HFFc6 (cell line): Measurements from ENCODE around the gene WDR62. TPM values are rescaled to one million over a fixed set of nuclear protein-coding genes. Genes with fewer than 3 reads are reported as not detected.
"Not testable (repeated sequence)": the region's sequence is repeated elsewhere in the genome, so short reads cannot be mapped to it uniquely, and the experiment has no call there.

Experiments
- DNase-seq: peaks from one replicate; pipeline ENCODE4 v3.0.0-alpha.2; 2018
- H3K27ac Mint-ChIP-seq: 2 replicates; pipeline ENCODE4 v1.8.0; 2020; ENCODE audit warnings: mild to moderate bottlenecking, mixed read lengths
- H3K27me3 Mint-ChIP-seq: 2 replicates; pipeline ENCODE4 v1.8.0; 2021; ENCODE audit warnings: mild to moderate bottlenecking, moderate library complexity, mixed read lengths; ENCODE audit not compliant: insufficient read depth
- H3K36me3 Mint-ChIP-seq: 2 replicates; pipeline ENCODE4 v1.8.0; 2021; ENCODE audit warnings: low read depth, mixed read lengths
- H3K4me1 Mint-ChIP-seq: 2 replicates; pipeline ENCODE4 v1.8.0; 2020; ENCODE audit warnings: low read depth, mixed read lengths
- H3K4me3 Mint-ChIP-seq: 2 replicates; pipeline ENCODE4 v1.8.0; 2020; ENCODE audit warnings: mild to moderate bottlenecking, moderate library complexity, mixed read lengths
- H3K9me3 Mint-ChIP-seq: 2 replicates; pipeline ENCODE4 v1.8.0; 2020; ENCODE audit warnings: mild to moderate bottlenecking, mixed read lengths
- total RNA-seq, 6 experiments: library from RNA; stranded (reverse); fragmentation: NEBNext Ultra II Directional; extraction: Animal tissue kit (Norgen Biotek cat#: 25700); gene quantifications; 2 replicates in 1 of 6; 3 replicates in 5 of 6; pipeline ENCODE4 v1.2.3, GENCODE V29; 2021
- TF ChIP-seq, protein P1 (sequence below): fragments of 200-600 bp; sonication (generic); IDR thresholded peaks from 2 replicates; pipeline ENCODE4 v1.5.0; 2021; ENCODE audit warnings: antibody characterized with exemption, mild to moderate bottlenecking

The WDR62 gene
- total RNA-seq, 6 experiments from 2014 or later, result 6.5 to 13.8 (median 13.0) TPM

DNA sequence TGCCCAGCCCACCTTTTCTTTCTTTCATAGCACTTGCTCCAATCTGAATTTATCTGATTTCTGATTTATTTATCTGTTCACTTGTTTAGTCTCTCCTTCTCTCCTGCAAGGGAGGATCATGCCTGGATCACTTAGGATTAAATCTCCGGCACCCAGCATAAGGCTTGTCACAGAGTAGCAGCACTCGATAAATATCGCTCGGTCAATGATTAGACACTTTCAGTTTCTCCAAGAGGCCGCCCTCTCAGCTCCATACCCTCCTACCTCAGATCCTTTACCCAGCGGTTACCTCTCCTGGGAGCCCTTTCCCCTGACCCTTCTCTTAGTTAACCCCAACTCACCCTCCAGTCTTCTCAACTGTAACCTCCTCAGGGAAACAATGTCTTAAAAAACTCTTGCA lies 23.4 kb upstream of the WDR62 start:
- H3K36me3 Mint-ChIP-seq, result peaks cover 25% of the 10 kb centered on the region
- H3K4me3 Mint-ChIP-seq, result peak overlapping the region; percentile 36; the same call in 1 of the 2 replicates
- H3K9me3 Mint-ChIP-seq, result no peaks in the 10 kb centered on the region
- DNase-seq, result no peak
- TF ChIP-seq, protein P1, sequence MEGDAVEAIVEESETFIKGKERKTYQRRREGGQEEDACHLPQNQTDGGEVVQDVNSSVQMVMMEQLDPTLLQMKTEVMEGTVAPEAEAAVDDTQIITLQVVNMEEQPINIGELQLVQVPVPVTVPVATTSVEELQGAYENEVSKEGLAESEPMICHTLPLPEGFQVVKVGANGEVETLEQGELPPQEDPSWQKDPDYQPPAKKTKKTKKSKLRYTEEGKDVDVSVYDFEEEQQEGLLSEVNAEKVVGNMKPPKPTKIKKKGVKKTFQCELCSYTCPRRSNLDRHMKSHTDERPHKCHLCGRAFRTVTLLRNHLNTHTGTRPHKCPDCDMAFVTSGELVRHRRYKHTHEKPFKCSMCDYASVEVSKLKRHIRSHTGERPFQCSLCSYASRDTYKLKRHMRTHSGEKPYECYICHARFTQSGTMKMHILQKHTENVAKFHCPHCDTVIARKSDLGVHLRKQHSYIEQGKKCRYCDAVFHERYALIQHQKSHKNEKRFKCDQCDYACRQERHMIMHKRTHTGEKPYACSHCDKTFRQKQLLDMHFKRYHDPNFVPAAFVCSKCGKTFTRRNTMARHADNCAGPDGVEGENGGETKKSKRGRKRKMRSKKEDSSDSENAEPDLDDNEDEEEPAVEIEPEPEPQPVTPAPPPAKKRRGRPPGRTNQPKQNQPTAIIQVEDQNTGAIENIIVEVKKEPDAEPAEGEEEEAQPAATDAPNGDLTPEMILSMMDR, result no peak
- H3K4me1 Mint-ChIP-seq, result peaks cover 30% of the 10 kb centered on the region
- H3K27me3 Mint-ChIP-seq, result no peaks in the 10 kb centered on the region
- no peak overlapping the region for H3K27ac Mint-ChIP-seq

DNA sequence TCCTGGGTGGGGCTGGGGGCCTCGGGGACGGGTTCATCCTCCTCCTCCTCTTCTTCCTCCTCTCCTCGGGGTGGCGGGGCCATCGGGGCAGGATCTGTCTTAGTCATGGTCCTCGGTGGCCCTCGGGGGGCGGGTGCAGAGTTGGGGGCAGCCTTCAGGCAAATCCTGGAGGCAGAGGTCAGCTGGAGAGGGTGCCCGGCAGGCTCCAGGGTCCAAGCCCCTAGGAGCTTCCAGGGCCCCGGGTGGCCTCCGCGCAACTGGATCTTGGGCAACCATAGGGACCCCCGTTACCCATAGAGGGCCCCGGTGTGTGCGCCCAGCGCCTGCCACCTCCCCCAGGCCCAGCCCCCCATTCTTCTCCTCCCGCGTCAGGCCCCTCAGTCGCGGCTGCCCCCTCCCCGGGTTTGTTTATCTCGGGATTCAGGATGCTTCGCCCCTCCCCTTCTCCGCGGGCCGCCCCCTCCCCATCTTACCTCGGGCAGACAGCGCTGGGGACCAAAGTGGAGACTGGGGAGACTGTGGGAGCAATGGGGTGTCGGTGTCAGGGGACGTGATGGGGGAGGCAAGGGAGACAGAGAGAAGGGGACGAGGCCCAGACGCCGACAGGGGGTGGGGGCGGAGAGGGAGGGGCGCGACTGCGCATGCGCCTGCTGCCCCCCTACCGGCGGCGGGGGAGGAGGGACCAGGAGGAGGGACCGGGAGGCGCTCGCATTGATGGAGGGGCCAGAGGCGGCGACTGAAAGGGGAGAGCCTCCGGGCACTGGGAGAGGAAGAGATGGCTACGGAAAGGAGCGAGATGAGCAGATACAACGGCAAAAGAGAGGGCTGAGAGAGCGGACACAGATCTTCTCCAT lies 22.2 kb upstream of the WDR62 start, which contains the start of gene CLIP3:
Gene CLIP3, minus strand, starts transcription at position 623 of the 854 bp plus-strand sequence. Its CDS starts 516 bp downstream, at position 107.
- H3K4me1 Mint-ChIP-seq, result peaks cover 30% of the 10 kb centered on the region
- peak within 1 kb of the TSS; percentile 69 for H3K27ac Mint-ChIP-seq
- peak; percentile 44 for DNase-seq
- no peaks in the 10 kb centered on the region for H3K27me3 Mint-ChIP-seq
- peaks cover 19% of the 10 kb centered on the region for H3K36me3 Mint-ChIP-seq
- TF ChIP-seq, protein P1, result peak; percentile 47
- H3K9me3 Mint-ChIP-seq, result no peaks in the 10 kb centered on the region
- peak within 1 kb of the TSS; percentile 88 for H3K4me3 Mint-ChIP-seq

GRCh38 chr19:36040495-36040894 lies 14.2 kb upstream of the WDR62 start:
- no peak for DNase-seq
- no peaks in the 10 kb centered on the region; the same call in 1 of the 2 replicates for H3K27me3 Mint-ChIP-seq
- H3K27ac Mint-ChIP-seq, result peak overlapping the region; percentile 24; the same call in 1 of the 2 replicates
- no peaks in the 10 kb centered on the region for H3K36me3 Mint-ChIP-seq
- TF ChIP-seq, protein P1, result no peak
- peaks cover 20% of the 10 kb centered on the region for H3K4me1 Mint-ChIP-seq
- H3K4me3 Mint-ChIP-seq, result no peak overlapping the region
- H3K9me3 Mint-ChIP-seq, result no peaks in the 10 kb centered on the region

- not testable (repeated sequence) for H3K9me3 Mint-ChIP-seq, H3K27me3 Mint-ChIP-seq, H3K4me3 Mint-ChIP-seq, H3K36me3 Mint-ChIP-seq, DNase-seq
- Mint-ChIP-seq H3K4me1 (peaks cover 21% of the 10 kb centered on the region), H3K27ac (peak overlapping the region; percentile 57)
Measured at GRCh38 chr19:36041092-36041491, 13.6 kb upstream of the WDR62 start.

GRCh38 chr19:36041831-36042230 lies 12.9 kb upstream of the WDR62 start:
- H3K36me3 Mint-ChIP-seq, result no peaks in the 10 kb centered on the region
- TF ChIP-seq, protein P1, result no peak
- H3K9me3 Mint-ChIP-seq, result no peaks in the 10 kb centered on the region
- DNase-seq, result peak; percentile 55
- H3K27ac Mint-ChIP-seq, result peak overlapping the region; percentile 57
- peak overlapping the region; percentile 7; the same call in 1 of the 2 replicates for H3K4me3 Mint-ChIP-seq
- H3K4me1 Mint-ChIP-seq, result peaks cover 29% of the 10 kb centered on the region
- H3K27me3 Mint-ChIP-seq, result no peaks in the 10 kb centered on the region; the same call in 1 of the 2 replicates

DNA sequence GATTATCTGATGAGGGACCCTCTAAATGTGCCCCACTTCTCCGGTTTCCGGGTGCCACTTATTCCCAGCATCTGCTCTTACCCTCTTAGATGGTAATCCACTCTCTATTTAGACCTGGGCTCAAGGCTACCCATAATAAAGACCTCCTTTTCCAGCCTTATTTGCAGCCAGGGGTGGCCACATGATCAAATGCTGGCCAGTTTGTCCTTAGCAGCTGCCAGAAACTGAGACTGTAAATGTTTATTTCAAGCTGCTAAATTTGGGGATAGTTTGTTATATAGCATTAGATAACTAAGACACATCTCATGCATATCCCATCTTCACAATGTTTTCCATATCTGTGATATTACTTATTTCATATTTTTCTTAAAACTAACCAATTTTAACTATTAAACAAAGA lies 10.7 kb upstream of the WDR62 start:
- Mint-ChIP-seq H3K36me3 (no peaks in the 10 kb centered on the region), H3K4me1 (peaks cover 30% of the 10 kb centered on the region), H3K9me3 (no peaks in the 10 kb centered on the region), H3K27me3 (peaks cover 2% of the 10 kb centered on the region), H3K4me3 (no peak overlapping the region), H3K27ac (no peak overlapping the region)
- no peak for DNase-seq
- TF ChIP-seq, protein P1, result no peak
